Camera-type eye (tissue), 1 donor: Measurements from ENCODE around the gene DEFB126. TPM values are rescaled to one million over a fixed set of nuclear protein-coding genes. Genes with fewer than 3 reads are reported as not detected.

Experiments
- total RNA-seq: library from RNA; depleted of rRNA; stranded (reverse); fragments of >200 nt; gene quantifications from one replicate; pipeline ENCODE4 v1.2.3, GENCODE V29; 2014

The DEFB126 gene, protein sequence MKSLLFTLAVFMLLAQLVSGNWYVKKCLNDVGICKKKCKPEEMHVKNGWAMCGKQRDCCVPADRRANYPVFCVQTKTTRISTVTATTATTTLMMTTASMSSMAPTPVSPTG
- total RNA-seq: not detected

DNA sequence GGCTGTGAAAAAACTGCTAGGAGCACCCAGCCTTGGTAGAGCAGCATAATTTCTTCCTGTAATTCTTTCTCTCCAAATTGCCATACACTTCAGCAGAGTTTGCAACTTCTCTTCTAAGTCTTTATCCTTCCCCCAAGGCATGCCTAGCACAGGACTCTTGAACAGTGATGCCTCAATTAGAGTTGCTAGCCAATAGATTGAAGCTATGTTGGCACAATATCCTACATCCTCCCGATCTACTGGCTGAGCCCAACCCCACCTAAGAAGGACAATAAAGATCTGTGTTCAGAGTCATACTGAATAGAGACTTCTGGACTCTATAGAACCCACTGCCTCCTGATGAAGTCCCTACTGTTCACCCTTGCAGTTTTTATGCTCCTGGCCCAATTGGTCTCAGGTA, at the start of gene DEFB126:
TSS of gene DEFB126 (plus strand) at position 301 of the 400 bp plus-strand sequence. CDS start at position 340, 39 bp downstream.

DNA sequence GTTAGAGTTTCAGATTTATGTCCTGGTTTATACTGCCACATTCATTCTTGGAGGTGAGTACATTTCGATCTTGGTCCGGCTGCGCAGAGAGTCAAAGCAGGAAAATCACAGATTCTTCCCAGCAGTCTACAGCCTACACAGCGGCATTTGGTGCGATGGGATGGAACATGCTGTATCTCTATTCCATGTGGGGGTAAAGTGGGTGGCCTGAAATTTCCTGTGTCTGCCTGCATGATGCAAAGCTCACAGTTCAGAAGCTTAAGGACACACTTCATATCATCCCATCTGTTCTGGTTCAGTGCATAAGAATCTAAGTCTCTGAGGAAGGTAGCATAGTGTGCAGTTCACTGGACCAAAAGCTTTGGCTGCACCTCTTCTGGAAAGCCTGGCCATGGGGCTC, 14.8 kb downstream of the DEFB126 start, which contains the start of gene DEFB127:
TSS of gene DEFB127 (plus strand) at position 301 of the 400 bp plus-strand sequence. CDS start at position 392, 91 bp downstream.

DNA sequence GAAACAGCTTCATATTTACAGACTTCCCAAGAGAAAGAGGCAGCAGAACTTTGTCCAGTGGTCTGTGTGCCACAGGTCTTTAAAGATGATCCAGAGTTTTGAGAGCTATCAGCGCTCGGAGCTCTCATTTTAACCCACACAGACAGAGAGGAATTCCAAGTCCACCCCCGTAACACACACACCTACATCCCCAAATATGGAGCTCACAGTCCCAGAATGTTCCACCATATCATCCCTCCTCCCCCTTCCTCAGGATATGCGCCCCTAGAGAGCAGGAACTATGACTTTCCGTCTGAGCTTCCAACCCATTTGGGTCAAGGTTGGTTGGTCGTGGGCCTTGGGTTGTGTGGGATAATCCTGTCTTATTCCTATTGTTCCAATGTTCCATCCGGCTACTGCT, 47.2 kb downstream of the DEFB126 start, which contains the start of gene DEFB128:
TSS of gene DEFB128 (minus strand) at position 101 of the 400 bp plus-strand sequence. CDS start at position 13, 88 bp downstream.

Other genes with a start within 250 kb of the DEFB126 start
- 1.4 TPM for gene DEFB125, start 54.9 kb upstream of the DEFB126 start, total RNA-seq
- gene DEFB127, start 14.9 kb downstream of the DEFB126 start, total RNA-seq: not detected
- gene DEFB128, start 47.1 kb downstream of the DEFB126 start, total RNA-seq: not detected
- not detected for gene DEFB129, start 84.7 kb downstream of the DEFB126 start, total RNA-seq
- not detected for gene DEFB132, start 115.1 kb downstream of the DEFB126 start, total RNA-seq
- gene C20orf96, start 148.2 kb downstream of the DEFB126 start, total RNA-seq: 12.6 TPM
- 34.5 TPM for gene ZCCHC3, start 155.0 kb downstream of the DEFB126 start, total RNA-seq
- 16.4 TPM for gene SOX12, start 183.0 kb downstream of the DEFB126 start, total RNA-seq
- gene NRSN2, start 204.5 kb downstream of the DEFB126 start, total RNA-seq: 16.0 TPM
- gene TRIB3, start 238.2 kb downstream of the DEFB126 start, total RNA-seq: 5.7 TPM